NCI-H128 (cell line): ENCODE results near the gene ATG5.
A peak's percentile ranks its signal among the peaks of the same experiment; 100 is the strongest.

Experiments used
- DNase-seq: peaks from one replicate; lab custom pipeline; 2025; ENCODE audit not compliant: unreplicated experiment; lab: John Stamatoyannopoulos, UW

The ATG5 gene

GRCh38 chr6:106226676-106227075 lies 98.9 kb downstream of the ATG5 start:
- DNase-seq = no peak

GRCh38 chr6:106225581-106225980 lies 100.0 kb downstream of the ATG5 start:
- DNase-seq = no peak

GRCh38 chr6:106223300-106223930 lies 102.1 kb downstream of the ATG5 start:
- peak; percentile 39 for DNase-seq

- no peak for DNase-seq
Observed at GRCh38 chr6:106220485-106220884, 105.1 kb downstream of the ATG5 start.

GRCh38 chr6:106216527-106216926 lies 109.0 kb downstream of the ATG5 start:
- DNase-seq = no peak

- no peak for DNase-seq
Observed at GRCh38 chr6:106215608-106216007, 110.0 kb downstream of the ATG5 start.

- no peak for DNase-seq
Observed at GRCh38 chr6:106214531-106214930, 111.0 kb downstream of the ATG5 start.

- no peak for DNase-seq
Observed at GRCh38 chr6:106213660-106214289, 111.8 kb downstream of the ATG5 start.

GRCh38 chr6:106212576-106212975 lies 113.0 kb downstream of the ATG5 start:
- DNase-seq = no peak

GRCh38 chr6:106206905-106207304 lies 118.7 kb downstream of the ATG5 start:
- no peak for DNase-seq

- no peak for DNase-seq
Observed at GRCh38 chr6:106204961-106205360, 120.6 kb downstream of the ATG5 start.

- no peak for DNase-seq
Observed at GRCh38 chr6:106199998-106200397, 125.6 kb downstream of the ATG5 start.

- no peak for DNase-seq
Observed at GRCh38 chr6:106199331-106199730, 126.2 kb downstream of the ATG5 start.

- DNase-seq = no peak
Observed at GRCh38 chr6:106197441-106197840, 128.1 kb downstream of the ATG5 start.

GRCh38 chr6:106194949-106195921 lies 130.3 kb downstream of the ATG5 start:
- DNase-seq = no peak

GRCh38 chr6:106192824-106193223 lies 132.7 kb downstream of the ATG5 start:
- DNase-seq = no peak

- no peak for DNase-seq
Observed at GRCh38 chr6:106188104-106188794, 137.3 kb downstream of the ATG5 start.

- DNase-seq = no peak
Observed at GRCh38 chr6:106187424-106187982, 138.1 kb downstream of the ATG5 start.

GRCh38 chr6:106186714-106187113 lies 138.8 kb downstream of the ATG5 start:
- DNase-seq = no peak

- no peak for DNase-seq
Observed at GRCh38 chr6:106186172-106186571, 139.4 kb downstream of the ATG5 start.

- no peak for DNase-seq
Observed at GRCh38 chr6:106185615-106186014, 139.9 kb downstream of the ATG5 start.
